G401 (cell line): ENCODE measurements around the gene XRCC1. TPM values are rescaled to one million over a fixed set of nuclear protein-coding genes. Genes with fewer than 3 reads are reported as not detected.
"Not testable (repeated sequence)": the region's sequence is repeated elsewhere in the genome, so short reads cannot be mapped to it uniquely, and the experiment has no call there.

Experiments
- DNase-seq: peaks from one replicate; pipeline ENCODE4 v3.0.0-alpha.2; 2015; ENCODE audit warnings: low spot score
- in situ Hi-C: cut with HindIII; loops from 2 replicates; pipeline ENCODE4 v1.10.0; 2016; ENCODE audit warnings: low sequenced_read_pairs, mixed read lengths
- total RNA-seq: library from RNA; depleted of rRNA; stranded (reverse); fragments of >200 nt; shearing (Covaris generic); gene quantifications from 2 replicates; pipeline ENCODE4 v1.2.3, GENCODE V29; 2014

The XRCC1 gene
- total RNA-seq, 1 experiment from 2014 or later: 64.5 TPM

GRCh38 chr19:43553656-43554055 is 21.7 kb downstream of the XRCC1 start:
- in situ Hi-C loops: no loop called here
- DNase-seq: no peak

GRCh38 chr19:43552616-43553015 is 22.7 kb downstream of the XRCC1 start:
- DNase-seq: no peak
- in situ Hi-C loops: no loop called here

- in situ Hi-C loops: no loop called here
- no peak for DNase-seq
Measured at GRCh38 chr19:43552198-43552450, 23.2 kb downstream of the XRCC1 start.

- no peak for DNase-seq
- in situ Hi-C loops: no loop called here
Measured at GRCh38 chr19:43551399-43552197, 23.7 kb downstream of the XRCC1 start.

GRCh38 chr19:43548706-43549105 is 26.6 kb downstream of the XRCC1 start:
- no peak for DNase-seq

GRCh38 chr19:43547926-43548325 is 27.4 kb downstream of the XRCC1 start:
- DNase-seq, in situ Hi-C loops: not testable (repeated sequence)

More at GRCh38 chr19:43548706-43549105, 26.6 kb downstream of the XRCC1 start:
- in situ Hi-C loops: no loop called here

GRCh38 chr19:43546581-43546980 is 28.7 kb downstream of the XRCC1 start:
- in situ Hi-C loops: no loop called here

GRCh38 chr19:43545981-43546380 is 29.3 kb downstream of the XRCC1 start:
- no peak for DNase-seq
- in situ Hi-C loops: no loop called here

More at GRCh38 chr19:43546581-43546980, 28.7 kb downstream of the XRCC1 start:
- no peak for DNase-seq

GRCh38 chr19:43545276-43545675 is 30.1 kb downstream of the XRCC1 start:
- in situ Hi-C loops: no loop called here
- DNase-seq: no peak

GRCh38 chr19:43544077-43544476 is 31.2 kb downstream of the XRCC1 start:
- DNase-seq: no peak
- in situ Hi-C loops: no loop called here

- DNase-seq: no peak
- in situ Hi-C loops: no loop called here
Measured at GRCh38 chr19:43541920-43542650, 33.2 kb downstream of the XRCC1 start.

GRCh38 chr19:43540381-43540780 is 34.9 kb downstream of the XRCC1 start:
- DNase-seq: no peak
- in situ Hi-C loops: no loop called here

GRCh38 chr19:43538922-43539321 is 36.4 kb downstream of the XRCC1 start:
- in situ Hi-C loops: loop anchor here (5.0 kb wide), 1 partner anchor 38 kb away; the partner anchor contains the start of genes PINLYP and XRCC1
- DNase-seq: no peak

GRCh38 chr19:43534816-43535761 is 40.2 kb downstream of the XRCC1 start:
- in situ Hi-C loops: loop anchor here (5.0 kb wide), 1 partner anchor 42 kb away; the partner anchor contains the start of genes PINLYP and XRCC1
- DNase-seq: peak; percentile 87

GRCh38 chr19:43534305-43534815 is 41.0 kb downstream of the XRCC1 start:
- no peak for DNase-seq
- in situ Hi-C loops: no loop called here

- DNase-seq: peak; percentile 98
- in situ Hi-C loops: no loop called here
Measured at GRCh38 chr19:43533546-43534304, 41.6 kb downstream of the XRCC1 start.

GRCh38 chr19:43532962-43533545 is 42.3 kb downstream of the XRCC1 start, which contains the start of gene ZNF575:
Gene ZNF575, plus strand, starts transcription at chr19:43533188. Its CDS starts 1,235 bp downstream, at chr19:43534423.
- in situ Hi-C loops: no loop called here
- peak; percentile 94 for DNase-seq

- no peak for DNase-seq
- in situ Hi-C loops: no loop called here
Measured at GRCh38 chr19:43532571-43532961, 42.8 kb downstream of the XRCC1 start.
